ENCODE results near the gene KREMEN1.

DNA sequence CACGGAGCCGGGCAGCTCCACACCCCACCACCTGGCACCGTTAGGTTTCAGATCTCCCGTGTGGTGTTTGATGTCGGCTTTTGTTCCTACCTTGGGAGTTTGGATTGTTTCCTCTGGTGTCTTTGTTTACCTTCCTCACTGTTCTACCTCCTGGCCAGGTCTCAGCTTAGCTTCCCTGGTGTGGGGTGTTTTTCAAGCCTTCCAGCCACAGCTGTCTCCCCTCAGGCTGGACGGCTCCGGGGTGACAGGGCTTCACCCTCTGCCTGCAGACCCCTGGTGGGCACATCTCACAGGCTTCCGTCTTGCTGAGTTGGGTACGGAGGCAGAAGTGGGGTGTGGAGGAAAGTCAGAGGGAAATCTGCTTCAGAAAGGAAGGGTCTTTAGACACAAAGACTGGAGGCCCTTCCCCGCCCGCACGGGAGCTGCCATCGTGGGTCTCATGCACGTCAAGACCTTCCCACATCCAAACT lies 73.3 kb downstream of the KREMEN1 start:
- TF ChIP-seq, protein P1, sequence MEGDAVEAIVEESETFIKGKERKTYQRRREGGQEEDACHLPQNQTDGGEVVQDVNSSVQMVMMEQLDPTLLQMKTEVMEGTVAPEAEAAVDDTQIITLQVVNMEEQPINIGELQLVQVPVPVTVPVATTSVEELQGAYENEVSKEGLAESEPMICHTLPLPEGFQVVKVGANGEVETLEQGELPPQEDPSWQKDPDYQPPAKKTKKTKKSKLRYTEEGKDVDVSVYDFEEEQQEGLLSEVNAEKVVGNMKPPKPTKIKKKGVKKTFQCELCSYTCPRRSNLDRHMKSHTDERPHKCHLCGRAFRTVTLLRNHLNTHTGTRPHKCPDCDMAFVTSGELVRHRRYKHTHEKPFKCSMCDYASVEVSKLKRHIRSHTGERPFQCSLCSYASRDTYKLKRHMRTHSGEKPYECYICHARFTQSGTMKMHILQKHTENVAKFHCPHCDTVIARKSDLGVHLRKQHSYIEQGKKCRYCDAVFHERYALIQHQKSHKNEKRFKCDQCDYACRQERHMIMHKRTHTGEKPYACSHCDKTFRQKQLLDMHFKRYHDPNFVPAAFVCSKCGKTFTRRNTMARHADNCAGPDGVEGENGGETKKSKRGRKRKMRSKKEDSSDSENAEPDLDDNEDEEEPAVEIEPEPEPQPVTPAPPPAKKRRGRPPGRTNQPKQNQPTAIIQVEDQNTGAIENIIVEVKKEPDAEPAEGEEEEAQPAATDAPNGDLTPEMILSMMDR (conservative IDR thresholded peaks at IDR 0.05; ENCODE audit: low read depth in 2 of 2) = no peak
- TF ChIP-seq, protein P2, sequence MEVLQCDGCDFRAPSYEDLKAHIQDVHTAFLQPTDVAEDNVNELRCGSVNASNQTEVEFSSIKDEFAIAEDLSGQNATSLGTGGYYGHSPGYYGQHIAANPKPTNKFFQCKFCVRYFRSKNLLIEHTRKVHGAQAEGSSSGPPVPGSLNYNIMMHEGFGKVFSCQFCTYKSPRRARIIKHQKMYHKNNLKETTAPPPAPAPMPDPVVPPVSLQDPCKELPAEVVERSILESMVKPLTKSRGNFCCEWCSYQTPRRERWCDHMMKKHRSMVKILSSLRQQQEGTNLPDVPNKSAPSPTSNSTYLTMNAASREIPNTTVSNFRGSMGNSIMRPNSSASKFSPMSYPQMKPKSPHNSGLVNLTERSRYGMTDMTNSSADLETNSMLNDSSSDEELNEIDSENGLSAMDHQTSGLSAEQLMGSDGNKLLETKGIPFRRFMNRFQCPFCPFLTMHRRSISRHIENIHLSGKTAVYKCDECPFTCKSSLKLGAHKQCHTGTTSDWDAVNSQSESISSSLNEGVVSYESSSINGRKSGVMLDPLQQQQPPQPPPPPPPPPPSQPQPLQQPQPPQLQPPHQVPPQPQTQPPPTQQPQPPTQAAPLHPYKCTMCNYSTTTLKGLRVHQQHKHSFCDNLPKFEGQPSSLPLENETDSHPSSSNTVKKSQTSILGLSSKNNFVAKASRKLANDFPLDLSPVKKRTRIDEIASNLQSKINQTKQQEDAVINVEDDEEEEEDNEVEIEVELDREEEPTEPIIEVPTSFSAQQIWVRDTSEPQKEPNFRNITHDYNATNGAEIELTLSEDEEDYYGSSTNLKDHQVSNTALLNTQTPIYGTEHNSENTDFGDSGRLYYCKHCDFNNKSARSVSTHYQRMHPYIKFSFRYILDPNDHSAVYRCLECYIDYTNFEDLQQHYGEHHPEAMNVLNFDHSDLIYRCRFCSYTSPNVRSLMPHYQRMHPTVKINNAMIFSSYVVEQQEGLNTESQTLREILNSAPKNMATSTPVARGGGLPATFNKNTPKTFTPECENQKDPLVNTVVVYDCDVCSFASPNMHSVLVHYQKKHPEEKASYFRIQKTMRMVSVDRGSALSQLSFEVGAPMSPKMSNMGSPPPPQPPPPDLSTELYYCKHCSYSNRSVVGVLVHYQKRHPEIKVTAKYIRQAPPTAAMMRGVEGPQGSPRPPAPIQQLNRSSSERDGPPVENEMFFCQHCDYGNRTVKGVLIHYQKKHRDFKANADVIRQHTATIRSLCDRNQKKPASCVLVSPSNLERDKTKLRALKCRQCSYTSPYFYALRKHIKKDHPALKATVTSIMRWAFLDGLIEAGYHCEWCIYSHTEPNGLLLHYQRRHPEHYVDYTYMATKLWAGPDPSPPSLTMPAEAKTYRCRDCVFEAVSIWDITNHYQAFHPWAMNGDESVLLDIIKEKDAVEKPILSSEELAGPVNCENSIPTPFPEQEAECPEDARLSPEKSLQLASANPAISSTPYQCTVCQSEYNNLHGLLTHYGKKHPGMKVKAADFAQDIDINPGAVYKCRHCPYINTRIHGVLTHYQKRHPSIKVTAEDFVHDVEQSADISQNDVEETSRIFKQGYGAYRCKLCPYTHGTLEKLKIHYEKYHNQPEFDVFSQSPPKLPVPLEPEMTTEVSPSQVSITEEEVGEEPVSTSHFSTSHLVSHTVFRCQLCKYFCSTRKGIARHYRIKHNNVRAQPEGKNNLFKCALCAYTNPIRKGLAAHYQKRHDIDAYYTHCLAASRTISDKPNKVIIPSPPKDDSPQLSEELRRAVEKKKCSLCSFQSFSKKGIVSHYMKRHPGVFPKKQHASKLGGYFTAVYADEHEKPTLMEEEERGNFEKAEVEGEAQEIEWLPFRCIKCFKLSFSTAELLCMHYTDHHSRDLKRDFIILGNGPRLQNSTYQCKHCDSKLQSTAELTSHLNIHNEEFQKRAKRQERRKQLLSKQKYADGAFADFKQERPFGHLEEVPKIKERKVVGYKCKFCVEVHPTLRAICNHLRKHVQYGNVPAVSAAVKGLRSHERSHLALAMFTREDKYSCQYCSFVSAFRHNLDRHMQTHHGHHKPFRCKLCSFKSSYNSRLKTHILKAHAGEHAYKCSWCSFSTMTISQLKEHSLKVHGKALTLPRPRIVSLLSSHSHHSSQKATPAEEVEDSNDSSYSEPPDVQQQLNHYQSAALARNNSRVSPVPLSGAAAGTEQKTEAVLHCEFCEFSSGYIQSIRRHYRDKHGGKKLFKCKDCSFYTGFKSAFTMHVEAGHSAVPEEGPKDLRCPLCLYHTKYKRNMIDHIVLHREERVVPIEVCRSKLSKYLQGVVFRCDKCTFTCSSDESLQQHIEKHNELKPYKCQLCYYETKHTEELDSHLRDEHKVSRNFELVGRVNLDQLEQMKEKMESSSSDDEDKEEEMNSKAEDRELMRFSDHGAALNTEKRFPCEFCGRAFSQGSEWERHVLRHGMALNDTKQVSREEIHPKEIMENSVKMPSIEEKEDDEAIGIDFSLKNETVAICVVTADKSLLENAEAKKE (CRISPR knock-in tag; IDR thresholded peaks at IDR 0.05) = no peak
- TF ChIP-seq POLR2AphosphoS5 (IDR thresholded peaks at IDR 0.05; ENCODE audit: low read depth) = no peak
- no peak for TF ChIP-seq EZH2 (IDR thresholded peaks at IDR 0.05; ENCODE audit: low read depth, unreplicated experiment)
- TF ChIP-seq, protein P3, sequence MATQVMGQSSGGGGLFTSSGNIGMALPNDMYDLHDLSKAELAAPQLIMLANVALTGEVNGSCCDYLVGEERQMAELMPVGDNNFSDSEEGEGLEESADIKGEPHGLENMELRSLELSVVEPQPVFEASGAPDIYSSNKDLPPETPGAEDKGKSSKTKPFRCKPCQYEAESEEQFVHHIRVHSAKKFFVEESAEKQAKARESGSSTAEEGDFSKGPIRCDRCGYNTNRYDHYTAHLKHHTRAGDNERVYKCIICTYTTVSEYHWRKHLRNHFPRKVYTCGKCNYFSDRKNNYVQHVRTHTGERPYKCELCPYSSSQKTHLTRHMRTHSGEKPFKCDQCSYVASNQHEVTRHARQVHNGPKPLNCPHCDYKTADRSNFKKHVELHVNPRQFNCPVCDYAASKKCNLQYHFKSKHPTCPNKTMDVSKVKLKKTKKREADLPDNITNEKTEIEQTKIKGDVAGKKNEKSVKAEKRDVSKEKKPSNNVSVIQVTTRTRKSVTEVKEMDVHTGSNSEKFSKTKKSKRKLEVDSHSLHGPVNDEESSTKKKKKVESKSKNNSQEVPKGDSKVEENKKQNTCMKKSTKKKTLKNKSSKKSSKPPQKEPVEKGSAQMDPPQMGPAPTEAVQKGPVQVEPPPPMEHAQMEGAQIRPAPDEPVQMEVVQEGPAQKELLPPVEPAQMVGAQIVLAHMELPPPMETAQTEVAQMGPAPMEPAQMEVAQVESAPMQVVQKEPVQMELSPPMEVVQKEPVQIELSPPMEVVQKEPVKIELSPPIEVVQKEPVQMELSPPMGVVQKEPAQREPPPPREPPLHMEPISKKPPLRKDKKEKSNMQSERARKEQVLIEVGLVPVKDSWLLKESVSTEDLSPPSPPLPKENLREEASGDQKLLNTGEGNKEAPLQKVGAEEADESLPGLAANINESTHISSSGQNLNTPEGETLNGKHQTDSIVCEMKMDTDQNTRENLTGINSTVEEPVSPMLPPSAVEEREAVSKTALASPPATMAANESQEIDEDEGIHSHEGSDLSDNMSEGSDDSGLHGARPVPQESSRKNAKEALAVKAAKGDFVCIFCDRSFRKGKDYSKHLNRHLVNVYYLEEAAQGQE (IDR thresholded peaks at IDR 0.05; ENCODE audit: unreplicated experiment) = no peak
- TF ChIP-seq CREB1 (CRISPR knock-in tag; IDR thresholded peaks at IDR 0.05; ENCODE audit: low read depth) = no peak
- no peak for TF ChIP-seq ZNF114 (CRISPR knock-in tag; IDR thresholded peaks at IDR 0.05)
- TF ChIP-seq STAT1 (IDR thresholded peaks at IDR 0.05; ENCODE audit: unreplicated experiment) = no peak
